PC-3 (cell line): Measurements from ENCODE around the gene CYP11A1. TPM values are rescaled to one million over a fixed set of nuclear protein-coding genes. Genes with fewer than 3 reads are reported as not detected.

Source experiments
- ATAC-seq: fragments of 200-7000 bp; cut with Tn5 transposase; 2 replicates; pipeline ENCODE4 v1.9.1; 2020; ENCODE audit warnings: mild to moderate bottlenecking, moderate library complexity
- BruUV-seq: library from RNA; stranded (reverse); fragments of 400-500 nt; replicated peaks from 2 replicates; lab custom pipeline; 2021; lab: Mats Ljungman, UMichigan
- CTCF ChIA-PET: fragments of 300-600 bp; sonication (Branson Sonifier 250); formaldehyde crosslinking; loops from one replicate; lab custom pipeline; 2022; ENCODE audit warnings: antibody characterized with exemption; lab: Charles Lee
- POLR2A ChIA-PET: fragments of 300-600 bp; sonication (Branson Sonifier 250); formaldehyde crosslinking; loops from one replicate; lab custom pipeline; 2022; ENCODE audit warnings: antibody characterized with exemption; ENCODE audit not compliant: unreplicated experiment; lab: Charles Lee
- DNase-seq: peaks from one replicate; pipeline ENCODE4 v3.0.0-alpha.2; 2015
- H2AFZ ChIP-seq: fragments of 300-600 bp; sonication (generic); 2 replicates; pipeline ENCODE4 v1.6.0; 2016; ENCODE audit warnings: antibody characterized with exemption, low read length
- H3F3A ChIP-seq: fragments of 300-600 bp; sonication (generic); one replicate; pipeline ENCODE4 v1.6.0; 2017; ENCODE audit warnings: antibody characterized with exemption, low read length, control low read depth, mild to moderate bottlenecking; ENCODE audit not compliant: unreplicated experiment
- H3K27ac ChIP-seq: fragments of 300-600 bp; sonication (generic); 2 replicates; pipeline ENCODE4 v1.5.1; 2016; ENCODE audit warnings: mild to moderate bottlenecking, low read length
- H3K27me3 ChIP-seq: fragments of 300-600 bp; sonication (generic); 2 replicates; pipeline ENCODE4 v1.6.1; 2016; ENCODE audit warnings: low read length, mixed read lengths
- H3K36me3 ChIP-seq: fragments of 300-600 bp; sonication (generic); 2 replicates; pipeline ENCODE4 v1.6.1; 2016; ENCODE audit warnings: low read depth, mixed run types, low read length, mixed read lengths
- H3K4me1 ChIP-seq: fragments of 300-600 bp; sonication (generic); 2 replicates; pipeline ENCODE4 v1.5.1; 2016; ENCODE audit warnings: low read length; ENCODE audit not compliant: insufficient read depth
- H3K4me2 ChIP-seq: fragments of 300-600 bp; sonication (generic); 2 replicates; pipeline ENCODE4 v1.6.0; 2016; ENCODE audit warnings: low read length
- H3K4me3 ChIP-seq: fragments of 300-600 bp; sonication (generic); 2 replicates; pipeline ENCODE4 v1.5.1; 2016; ENCODE audit warnings: mild to moderate bottlenecking, low read length, mixed read lengths
- H3K79me2 ChIP-seq: fragments of 300-600 bp; sonication (generic); 2 replicates; pipeline ENCODE4 v1.6.1; 2017; ENCODE audit warnings: low read length, mixed read lengths
- H3K9ac ChIP-seq: fragments of 300-600 bp; sonication (generic); 2 replicates; pipeline ENCODE4 v1.6.0; 2016; ENCODE audit warnings: mild to moderate bottlenecking, low read length
- H3K9me2 ChIP-seq: fragments of 300-600 bp; sonication (generic); replicated peaks from 2 replicates; pipeline ENCODE4 v1.6.1; 2016; ENCODE audit warnings: mixed run types, low read length, mixed read lengths
- H3K9me3 ChIP-seq: fragments of 300-600 bp; sonication (generic); 2 replicates; pipeline ENCODE4 v1.6.1; 2016; ENCODE audit warnings: low read length, mixed read lengths
- H4K20me1 ChIP-seq: fragments of 300-600 bp; sonication (generic); 2 replicates; pipeline ENCODE4 v1.6.1; 2016; ENCODE audit warnings: low read length, mixed read lengths
- EZH2 ChIP-seq: fragments of 300-600 bp; sonication (generic); IDR thresholded peaks from one replicate; pipeline ENCODE4 v1.6.1; 2017; ENCODE audit warnings: antibody characterized with exemption, mild to moderate bottlenecking, low read length; ENCODE audit not compliant: unreplicated experiment
- EZH2phosphoT487 ChIP-seq: fragments of 300-600 bp; sonication (generic); IDR thresholded peaks from 2 replicates; pipeline ENCODE4 v1.6.1; 2018; ENCODE audit warnings: mild to moderate bottlenecking, antibody characterized with exemption, low read length, borderline replicate concordance
- intact Hi-C: fragments of 100-400 bp; cut with micrococcal nuclease; formaldehyde crosslinking; loops from 2 replicates; pipeline ENCODE4 v1.9.0; 2023
- total RNA-seq: library from RNA; depleted of rRNA; stranded (reverse); fragments of >200 nt; gene quantifications from 2 replicates; pipeline ENCODE4 v1.2.3, GENCODE V29; 2014
- TF ChIP-seq, protein P1 (sequence below): fragments of 300-600 bp; sonication (generic); conservative IDR thresholded peaks from 2 replicates; pipeline ENCODE4 v1.5.1; 2017; ENCODE audit warnings: antibody characterized with exemption, low read depth, mild to moderate bottlenecking, low read length

Gene CYP11A1
- total RNA-seq, 1 experiment from 2014 or later: 0.18 TPM

DNA sequence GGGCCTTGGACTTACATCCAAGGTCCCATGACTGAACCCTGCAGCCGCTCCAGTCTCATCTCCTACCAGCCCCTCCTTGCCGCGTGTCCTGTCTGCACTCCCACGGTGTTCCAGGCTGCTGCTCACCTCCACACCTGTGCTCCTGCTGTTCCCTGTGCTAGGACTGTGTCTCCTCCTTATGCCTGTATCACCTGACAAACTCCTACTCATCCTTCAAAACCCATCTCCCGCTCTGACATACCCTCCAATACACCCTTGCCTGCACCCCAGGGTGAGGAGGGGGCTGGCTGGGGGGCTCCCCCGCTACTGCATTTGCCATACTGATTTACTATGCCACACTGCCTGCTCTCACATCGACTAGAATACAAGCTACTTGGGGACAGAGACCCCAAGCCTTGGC is 53.6 kb downstream of the CYP11A1 start:
- Histone ChIP-seq H3K27me3 (peaks cover 7% of the 10 kb centered on the region), H3K4me2 (no peak overlapping the region), H3K4me1 (no peaks in the 10 kb centered on the region), H3K79me2 (no peaks in the 10 kb centered on the region), H3K9me3 (no peaks in the 10 kb centered on the region), H3F3A (no peaks in the 10 kb centered on the region), H3K36me3 (no peaks in the 10 kb centered on the region), H3K27ac (no peak overlapping the region), H3K4me3 (no peak overlapping the region), H3K9ac (no peak overlapping the region), H2AFZ (no peak overlapping the region), H3K9me2 (no peaks in the 10 kb centered on the region), H4K20me1 (no peaks in the 10 kb centered on the region)
- no peak for TF ChIP-seq EZH2phosphoT487
- TF ChIP-seq EZH2: no peak
- TF ChIP-seq, protein P1, sequence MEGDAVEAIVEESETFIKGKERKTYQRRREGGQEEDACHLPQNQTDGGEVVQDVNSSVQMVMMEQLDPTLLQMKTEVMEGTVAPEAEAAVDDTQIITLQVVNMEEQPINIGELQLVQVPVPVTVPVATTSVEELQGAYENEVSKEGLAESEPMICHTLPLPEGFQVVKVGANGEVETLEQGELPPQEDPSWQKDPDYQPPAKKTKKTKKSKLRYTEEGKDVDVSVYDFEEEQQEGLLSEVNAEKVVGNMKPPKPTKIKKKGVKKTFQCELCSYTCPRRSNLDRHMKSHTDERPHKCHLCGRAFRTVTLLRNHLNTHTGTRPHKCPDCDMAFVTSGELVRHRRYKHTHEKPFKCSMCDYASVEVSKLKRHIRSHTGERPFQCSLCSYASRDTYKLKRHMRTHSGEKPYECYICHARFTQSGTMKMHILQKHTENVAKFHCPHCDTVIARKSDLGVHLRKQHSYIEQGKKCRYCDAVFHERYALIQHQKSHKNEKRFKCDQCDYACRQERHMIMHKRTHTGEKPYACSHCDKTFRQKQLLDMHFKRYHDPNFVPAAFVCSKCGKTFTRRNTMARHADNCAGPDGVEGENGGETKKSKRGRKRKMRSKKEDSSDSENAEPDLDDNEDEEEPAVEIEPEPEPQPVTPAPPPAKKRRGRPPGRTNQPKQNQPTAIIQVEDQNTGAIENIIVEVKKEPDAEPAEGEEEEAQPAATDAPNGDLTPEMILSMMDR: no peak
- no peak for ATAC-seq
- POLR2A ChIA-PET: no interaction called here
- CTCF ChIA-PET: no interaction called here
- no TSS peak for BruUV-seq
- intact Hi-C loops: no loop called here
- no peak for DNase-seq

GRCh38 chr15:74312445-74313007 is 54.9 kb downstream of the CYP11A1 start:
- Histone ChIP-seq H3K27me3 (peaks cover 7% of the 10 kb centered on the region), H3K4me2 (no peak overlapping the region), H3K9ac (no peak overlapping the region), H3K9me3 (no peaks in the 10 kb centered on the region), H2AFZ (no peak overlapping the region), H3K27ac (no peak overlapping the region), H3K4me3 (no peak overlapping the region), H3K79me2 (no peaks in the 10 kb centered on the region), H4K20me1 (no peaks in the 10 kb centered on the region), H3K36me3 (no peaks in the 10 kb centered on the region), H3K4me1 (no peaks in the 10 kb centered on the region), H3K9me2 (no peaks in the 10 kb centered on the region), H3F3A (no peaks in the 10 kb centered on the region)
- TF ChIP-seq EZH2phosphoT487: no peak
- TF ChIP-seq EZH2: no peak
- TF ChIP-seq, protein P1: no peak
- ATAC-seq (no peak), DNase-seq (no peak)
- no TSS peak for BruUV-seq
- ChIA-PET CTCF (interaction anchor here (0.6 to 1.6 kb wide), 3 partner anchors 8 to 73 kb away, joined by 3 to 9 read pairs (median 4); no protein-coding TSS in a partner anchor), POLR2A (no interaction called here)
- intact Hi-C loops: no loop called here

DNA sequence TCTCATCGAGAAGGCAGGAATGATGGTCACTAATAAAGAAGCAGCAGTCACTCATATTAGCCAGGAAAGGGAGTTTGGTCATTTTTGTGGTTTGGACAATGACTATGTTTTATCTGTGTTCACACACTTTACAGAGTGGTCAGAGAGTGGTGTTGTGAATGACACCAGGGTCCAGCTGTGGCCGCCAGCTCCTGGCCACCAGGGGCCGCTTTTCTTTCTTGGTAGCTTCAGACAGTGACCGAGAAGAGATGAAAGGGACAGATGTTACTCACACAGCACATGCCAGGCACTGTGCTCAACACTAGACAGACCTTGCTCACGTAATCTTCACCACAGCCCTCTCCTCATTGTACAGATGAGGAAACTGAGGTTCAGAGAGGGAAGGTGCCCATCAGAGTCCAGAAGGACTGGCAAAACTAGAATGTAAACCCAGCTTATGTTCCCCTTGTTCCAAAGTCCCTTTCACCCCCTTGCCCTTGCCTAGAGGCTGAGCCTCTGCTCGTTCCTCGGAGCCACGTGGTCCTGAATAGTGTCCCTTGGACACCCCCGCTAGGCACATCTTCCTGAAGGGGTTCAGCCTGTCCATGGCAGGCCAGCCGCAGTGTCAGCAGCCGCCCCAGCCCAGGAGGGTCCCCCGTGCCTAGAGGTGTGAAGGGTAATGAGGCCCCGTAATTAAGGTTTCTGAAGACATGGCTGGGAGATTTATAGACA is 55.6 kb downstream of the CYP11A1 start:
- Histone ChIP-seq H3K9ac (no peak overlapping the region), H4K20me1 (no peaks in the 10 kb centered on the region), H2AFZ (no peak overlapping the region), H3K79me2 (no peaks in the 10 kb centered on the region), H3K4me3 (no peak overlapping the region), H3K9me3 (no peaks in the 10 kb centered on the region), H3K4me2 (no peak overlapping the region), H3K36me3 (no peaks in the 10 kb centered on the region), H3K27me3 (peaks cover 7% of the 10 kb centered on the region), H3K4me1 (no peaks in the 10 kb centered on the region), H3K9me2 (no peaks in the 10 kb centered on the region), H3F3A (no peaks in the 10 kb centered on the region), H3K27ac (no peak overlapping the region)
- POLR2A ChIA-PET: no interaction called here
- ATAC-seq: peak; percentile 61
- BruUV-seq: no TSS peak
- no peak for TF ChIP-seq EZH2
- TF ChIP-seq, protein P1: peak; percentile 74
- TF ChIP-seq EZH2phosphoT487: no peak
- DNase-seq: peak; percentile 13
- intact Hi-C loops: no loop called here
- CTCF ChIA-PET: interaction anchor here (0.6 to 1.6 kb wide), 4 partner anchors 9 to 72 kb away, joined by 3 to 9 read pairs (median 4); no protein-coding TSS in a partner anchor
